ENCODE data around the gene FZD10. TPM values are rescaled to one million over a fixed set of nuclear protein-coding genes. Genes with fewer than 3 reads are reported as not detected.

The FZD10 gene
- total RNA-seq, 1 donor, result not detected

GRCh38 chr12:130153803-130154202 lies 8.5 kb upstream of the FZD10 start:
- no peak for DNase-seq (ENCODE audit: low read depth)
- TF ChIP-seq CTCF (IDR thresholded peaks at IDR 0.05; ENCODE audit: insufficient read depth, low read length), result no peak
- H3K4me3 ChIP-seq (ENCODE audit: low read depth, low read length), result no peak overlapping the region

DNA sequence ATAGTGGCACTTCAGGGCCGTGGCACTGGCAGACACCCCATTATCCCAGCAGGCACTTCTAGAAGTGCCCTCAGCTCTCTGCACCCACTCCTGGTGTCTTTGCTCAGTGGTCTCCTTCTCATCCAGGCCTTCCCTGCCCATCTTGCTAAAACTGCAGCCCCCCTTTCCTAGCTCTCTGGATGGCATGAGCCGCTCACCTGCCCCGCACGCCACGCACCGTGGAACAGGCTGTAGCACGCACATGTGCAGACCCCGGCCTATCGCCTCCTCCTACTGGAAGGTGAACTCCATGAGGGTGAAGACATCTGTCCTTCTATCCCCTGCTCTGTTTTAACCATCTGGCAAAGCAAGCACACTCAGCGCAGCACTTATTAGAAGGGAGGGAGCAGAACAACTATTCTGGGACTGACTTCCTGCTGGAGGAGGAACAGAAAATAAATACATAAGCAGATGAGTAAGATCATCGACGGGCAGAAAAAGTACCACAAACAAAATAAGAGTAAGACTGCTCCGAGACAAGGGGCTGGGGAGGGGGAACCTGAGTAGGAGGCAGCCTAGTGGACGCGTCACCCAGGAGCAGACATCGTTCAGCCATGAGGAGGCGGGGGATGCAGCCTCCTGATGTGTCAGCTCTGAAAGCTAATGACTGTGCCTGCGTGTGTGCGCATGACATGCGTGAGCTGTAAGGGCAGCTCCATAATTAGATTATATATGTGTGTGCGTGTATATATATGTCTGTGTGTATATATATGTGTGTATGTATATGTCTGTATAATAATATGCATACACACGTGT lies 7.8 kb upstream of the FZD10 start:
- DNase-seq (ENCODE audit: low read depth), result no peak
- no peak for TF ChIP-seq CTCF (IDR thresholded peaks at IDR 0.05; ENCODE audit: insufficient read depth, low read length)
- H3K4me3 ChIP-seq (ENCODE audit: low read depth, low read length), result no peak overlapping the region

GRCh38 chr12:130155416-130156073 lies 6.7 kb upstream of the FZD10 start:
- no peak for DNase-seq (ENCODE audit: low read depth)
- H3K4me3 ChIP-seq (ENCODE audit: low read depth, low read length), result no peak overlapping the region
- no peak for TF ChIP-seq CTCF (IDR thresholded peaks at IDR 0.05; ENCODE audit: insufficient read depth, low read length)

DNA sequence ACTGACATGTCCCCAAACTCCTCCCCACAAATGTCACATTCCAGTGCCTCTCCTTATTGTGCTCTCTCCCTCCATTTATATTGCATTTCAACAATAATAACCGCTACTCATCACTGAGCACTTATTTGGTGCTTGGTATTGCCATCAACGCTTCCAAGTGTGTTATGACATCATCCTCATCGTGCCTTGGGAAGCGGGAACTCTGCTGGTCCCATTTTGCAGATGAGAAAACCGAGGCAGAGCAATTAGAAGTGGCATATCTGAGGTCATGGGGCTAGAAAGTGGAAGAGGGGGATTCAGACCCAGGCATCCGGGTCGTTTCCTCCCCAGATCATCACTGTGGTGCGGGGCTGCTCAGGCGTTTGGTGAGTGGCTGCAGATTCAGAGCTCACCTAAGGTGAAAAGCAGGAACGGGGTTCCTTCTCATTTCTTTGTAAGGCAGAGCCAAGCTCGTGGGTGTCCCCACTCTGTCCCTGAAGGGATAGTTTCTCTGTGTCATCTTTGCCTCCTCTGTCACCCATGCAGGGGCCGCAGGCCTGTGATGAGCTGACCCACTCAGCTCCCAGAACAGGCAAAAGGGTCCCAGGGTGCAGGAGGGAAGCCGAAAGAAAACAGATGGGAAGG lies 5.5 kb upstream of the FZD10 start:
- TF ChIP-seq CTCF (IDR thresholded peaks at IDR 0.05; ENCODE audit: insufficient read depth, low read length), result no peak
- DNase-seq (ENCODE audit: low read depth), result no peak
- no peak overlapping the region for H3K4me3 ChIP-seq (ENCODE audit: low read depth, low read length)

- TF ChIP-seq CTCF (IDR thresholded peaks at IDR 0.05; ENCODE audit: insufficient read depth, low read length), result no peak
- DNase-seq (ENCODE audit: low read depth), result no peak
- H3K4me3 ChIP-seq (ENCODE audit: low read depth, low read length), result no peak overlapping the region
Observed at GRCh38 chr12:130157998-130158753, 4.1 kb upstream of the FZD10 start.

GRCh38 chr12:130158754-130159059 lies 3.6 kb upstream of the FZD10 start:
- DNase-seq (ENCODE audit: low read depth), result no peak
- TF ChIP-seq CTCF (IDR thresholded peaks at IDR 0.05; ENCODE audit: insufficient read depth, low read length), result no peak
- H3K4me3 ChIP-seq (ENCODE audit: low read depth, low read length), result no peak overlapping the region
